ENCODE results near the gene SLC23A3.

DNA sequence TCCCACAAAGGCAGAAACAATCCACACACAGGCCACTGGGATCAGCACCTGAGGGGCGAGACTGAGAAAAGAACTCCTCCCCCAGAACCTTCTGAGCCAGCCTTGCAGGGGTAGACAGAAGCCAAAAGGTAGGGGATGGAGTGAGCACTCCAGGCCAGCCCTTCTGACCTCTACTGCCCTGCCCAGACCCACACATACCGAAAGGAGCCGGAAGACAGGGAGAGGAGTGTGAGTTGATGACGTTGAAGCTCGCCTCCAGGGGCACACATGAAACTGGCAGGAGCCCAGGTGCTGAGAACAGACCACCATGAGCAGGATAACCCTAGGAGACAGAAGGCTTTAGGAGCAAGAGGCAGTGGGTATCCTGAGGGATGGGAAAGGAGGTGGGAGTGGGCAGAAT is 1.8 kb downstream of the SLC23A3 start:
- TF ChIP-seq, protein P1, sequence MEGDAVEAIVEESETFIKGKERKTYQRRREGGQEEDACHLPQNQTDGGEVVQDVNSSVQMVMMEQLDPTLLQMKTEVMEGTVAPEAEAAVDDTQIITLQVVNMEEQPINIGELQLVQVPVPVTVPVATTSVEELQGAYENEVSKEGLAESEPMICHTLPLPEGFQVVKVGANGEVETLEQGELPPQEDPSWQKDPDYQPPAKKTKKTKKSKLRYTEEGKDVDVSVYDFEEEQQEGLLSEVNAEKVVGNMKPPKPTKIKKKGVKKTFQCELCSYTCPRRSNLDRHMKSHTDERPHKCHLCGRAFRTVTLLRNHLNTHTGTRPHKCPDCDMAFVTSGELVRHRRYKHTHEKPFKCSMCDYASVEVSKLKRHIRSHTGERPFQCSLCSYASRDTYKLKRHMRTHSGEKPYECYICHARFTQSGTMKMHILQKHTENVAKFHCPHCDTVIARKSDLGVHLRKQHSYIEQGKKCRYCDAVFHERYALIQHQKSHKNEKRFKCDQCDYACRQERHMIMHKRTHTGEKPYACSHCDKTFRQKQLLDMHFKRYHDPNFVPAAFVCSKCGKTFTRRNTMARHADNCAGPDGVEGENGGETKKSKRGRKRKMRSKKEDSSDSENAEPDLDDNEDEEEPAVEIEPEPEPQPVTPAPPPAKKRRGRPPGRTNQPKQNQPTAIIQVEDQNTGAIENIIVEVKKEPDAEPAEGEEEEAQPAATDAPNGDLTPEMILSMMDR (conservative IDR thresholded peaks at IDR 0.05 in 1 of 2, IDR thresholded peaks at IDR 0.05 in 1 of 2; ENCODE audit: extremely low read depth in 1 of 2, insufficient read depth in 1 of 2, low read depth in 1 of 2, low read length in 2 of 2): no peak
- TF ChIP-seq EZH2 (IDR thresholded peaks at IDR 0.05; ENCODE audit: borderline replicate concordance, low read length): no peak
